B cell (primary cell): Measurements from ENCODE around the gene IL17A. TPM values are rescaled to one million over a fixed set of nuclear protein-coding genes. Genes with fewer than 3 reads are reported as not detected.

Source experiments
- ATAC-seq: fragments of 200-7000 bp; cut with Tn5 transposase; one replicate; pipeline ENCODE4 v1.10.0; 2021; ENCODE audit warnings: low read depth, mild to moderate bottlenecking, moderate number of reproducible peaks, moderate library complexity
- CTCF ChIA-PET: fragments of 350-600 bp; sonication (Branson Sonifier 250); formaldehyde crosslinking; loops from one replicate; lab custom pipeline; 2021; ENCODE audit warnings: antibody characterized with exemption, inconsistent platforms; lab: Charles Lee
- POLR2A ChIA-PET: fragments of 350-600 bp; sonication (Branson Sonifier 250); formaldehyde crosslinking; loops from one replicate; lab custom pipeline; 2021; ENCODE audit warnings: antibody characterized with exemption; lab: Charles Lee
- DNase-seq: peaks from one replicate; pipeline ENCODE4 v3.0.0; 2013
- H2AFZ ChIP-seq: 2 replicates; pipeline ENCODE4 v1.6.1; 2012; ENCODE audit warnings: mild to moderate bottlenecking, low read depth, low read length; ENCODE audit not compliant: insufficient read depth, poor library complexity, severe bottlenecking
- H3K27ac ChIP-seq, 2 donors: 1 replicate in 1 of 2; 2 replicates in 1 of 2; pipeline ENCODE4 v1.5.1; 2012 to 2013; ENCODE audit warnings: low read length in 2 of 2, mild to moderate bottlenecking in 2 of 2, moderate library complexity in 1 of 2
- H3K27me3 ChIP-seq, 4 experiments: fragments of 200-600 bp in 1 of 4; sonication (generic) in 1 of 4; replicated peaks in 1 of 4; 1 replicate in 2 of 4; 2 replicates in 2 of 4; pipeline versions ENCODE4 v1.6.1 to v1.7.0; 2013 to 2016; ENCODE audit warnings: low read length in 3 of 4, mild to moderate bottlenecking in 2 of 4, mixed read lengths in 1 of 4, moderate library complexity in 1 of 4; ENCODE audit not compliant: insufficient read depth in 4 of 4, control insufficient read depth in 3 of 4; ENCODE audit errors: control extremely low read depth in 1 of 4
- H3K36me3 ChIP-seq, 2 experiments: replicated peaks in 1 of 2; 1 replicate in 1 of 2; 2 replicates in 1 of 2; pipeline versions ENCODE4 v1.6.1 to v1.7.1; 2013; ENCODE audit warnings: low read length in 1 of 2; ENCODE audit not compliant: insufficient read depth in 2 of 2, control insufficient read depth in 1 of 2; ENCODE audit errors: control extremely low read depth in 1 of 2, extremely low read depth in 1 of 2
- H3K4me1 ChIP-seq, 2 donors: fragments of 200-600 bp in 1 of 2; sonication (generic) in 1 of 2; 1 replicate in 1 of 2; 2 replicates in 1 of 2; pipeline versions ENCODE4 v1.5.1 to v1.6.1; 2013 to 2017; ENCODE audit warnings: low read length in 2 of 2; ENCODE audit not compliant: control insufficient read depth in 2 of 2, insufficient read depth in 2 of 2
- H3K4me2 ChIP-seq: replicated peaks from 2 replicates; pipeline ENCODE3; 2012; ENCODE audit warnings: mild to moderate bottlenecking, low read depth, low read length; ENCODE audit not compliant: poor library complexity, severe bottlenecking
- H3K4me3 ChIP-seq, 5 experiments: fragments of 200-600 bp in 1 of 5; sonication (generic) in 1 of 5; 1 replicate in 3 of 5; 2 replicates in 2 of 5; pipeline versions ENCODE4 v1.5.1 to v1.7.0; 2011 to 2016; ENCODE audit warnings: low read length in 4 of 5, mild to moderate bottlenecking in 4 of 5, low read depth in 2 of 5, control low read depth in 1 of 5, moderate library complexity in 1 of 5; ENCODE audit not compliant: insufficient read depth in 1 of 5; ENCODE audit errors: control extremely low read depth in 1 of 5, extremely low read depth in 1 of 5
- H3K79me2 ChIP-seq: fragments of 200-600 bp; sonication (generic); one replicate; pipeline ENCODE4 v1.6.0; 2016; ENCODE audit warnings: low read length; ENCODE audit not compliant: control insufficient read depth, insufficient read depth
- H3K9ac ChIP-seq: fragments of 200-600 bp; sonication (generic); 2 replicates; pipeline ENCODE4 v1.6.1; 2017; ENCODE audit warnings: mild to moderate bottlenecking, low read length, moderate library complexity
- H3K9me3 ChIP-seq, 3 donors: one replicate each; pipeline versions ENCODE4 v1.6.1 to v1.7.1; 2013; ENCODE audit warnings: low read length in 2 of 3; ENCODE audit not compliant: control insufficient read depth in 2 of 3, insufficient read depth in 1 of 3; ENCODE audit errors: control extremely low read depth in 1 of 3
- H4K20me1 ChIP-seq: 2 replicates; pipeline ENCODE4 v1.6.0; 2012; ENCODE audit warnings: mild to moderate bottlenecking, low read length; ENCODE audit not compliant: insufficient read depth, control insufficient read depth, poor library complexity, severe bottlenecking
- H3K27ac Mint-ChIP-seq: one replicate; pipeline ENCODE4 v1.8.0; 2021; ENCODE audit warnings: mixed read lengths
- H3K27me3 Mint-ChIP-seq: one replicate; pipeline ENCODE4 v1.8.0; 2021; ENCODE audit warnings: mixed read lengths
- H3K4me1 Mint-ChIP-seq: one replicate; pipeline ENCODE4 v1.8.0; 2021; ENCODE audit warnings: mixed read lengths
- H3K4me3 Mint-ChIP-seq: one replicate; pipeline ENCODE4 v1.8.0; 2021; ENCODE audit warnings: mixed read lengths
- H3K9me3 Mint-ChIP-seq: one replicate; pipeline ENCODE4 v1.8.0; 2022; ENCODE audit warnings: mixed read lengths; ENCODE audit not compliant: insufficient read depth
- EZH2 ChIP-seq: IDR thresholded peaks from 2 replicates; pipeline ENCODE4 v1.6.1; 2012; ENCODE audit warnings: borderline replicate concordance, low read depth, mild to moderate bottlenecking, moderate library complexity, low read length; ENCODE audit not compliant: insufficient read depth, poor library complexity, severe bottlenecking
- WGBS: methylation state at CpG from one replicate; pipeline ENCODE4 v1.1.5; 2013; ENCODE audit warnings: missing lambda C conversion rate; ENCODE audit not compliant: insufficient coverage; 5-methylcytosine and 5-hydroxymethylcytosine counted together
- intact Hi-C: fragments of 100-400 bp; cut with micrococcal nuclease; formaldehyde crosslinking; loops from one replicate; pipeline ENCODE4 v1.10.0; 2022
- polyA plus RNA-seq: library from polyadenylated mRNA; depleted of rRNA; stranded (reverse); fragments of >200 nt; gene quantifications from 2 replicates; pipeline ENCODE4 v1.2.3, GENCODE V29; 2012
- total RNA-seq, 2 donors: library from RNA; stranded (reverse); fragments of 120-200 nt in 1 of 2; gene quantifications; 1 replicate in 1 of 2; 2 replicates in 1 of 2; pipeline versions ENCODE4 v1.2.3 to v1.2.4, GENCODE V29; 2013 to 2022
- TF ChIP-seq, protein P1 (sequence below): fragments of 200-600 bp; IDR thresholded peaks from one replicate; pipeline ENCODE4 v1.8.0; 2022; ENCODE audit warnings: antibody characterized with exemption, mild to moderate bottlenecking

Gene IL17A
- total and polyA plus RNA-seq, 2 donors (not counting 1 experiment from before 2014, with no cell fraction given): not detected

DNA sequence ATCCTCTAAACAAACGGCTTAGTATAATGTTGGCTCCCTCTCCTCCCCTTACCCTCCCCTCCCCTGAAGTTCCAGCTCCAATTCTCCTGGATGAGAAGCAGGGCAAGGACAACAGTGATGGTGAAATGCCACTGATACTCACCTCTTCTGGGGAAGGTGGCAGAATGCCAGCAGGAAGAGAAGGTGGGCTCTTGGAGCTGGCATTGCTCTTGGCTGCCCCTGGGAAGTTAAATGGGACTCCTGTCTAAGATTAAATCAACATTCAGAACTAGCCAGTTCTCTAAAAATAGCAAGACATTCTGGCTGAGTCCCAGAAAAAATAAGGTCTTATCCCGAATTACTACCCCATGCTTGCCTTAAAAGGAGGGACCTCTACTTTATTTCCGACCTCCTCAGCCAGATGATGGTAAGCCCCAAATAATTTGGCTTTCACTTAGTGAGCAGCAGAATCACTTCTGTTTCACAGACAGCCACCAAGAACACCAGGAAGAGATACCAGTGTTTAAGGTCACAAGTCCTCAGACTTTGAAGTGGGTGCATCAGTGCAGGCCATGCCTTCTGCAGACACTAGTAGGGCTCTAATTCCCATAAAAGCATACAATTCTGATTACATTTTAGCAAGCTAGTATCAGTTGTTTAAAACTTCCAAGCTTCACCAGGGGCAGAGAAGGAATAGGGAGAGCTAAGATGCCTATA is 46.0 kb upstream of the IL17A start:
- Mint-ChIP-seq H3K27me3 (peaks cover 13% of the 10 kb centered on the region), H3K4me1 (no peaks in the 10 kb centered on the region), H3K9me3 (no peaks in the 10 kb centered on the region), H3K27ac (no peak overlapping the region), H3K4me3 (no peak overlapping the region)
- H2AFZ ChIP-seq: no peak overlapping the region
- peaks cover 0 to 2% (median 0%) of the 10 kb centered on the region in 4 experiments for H3K27me3 ChIP-seq
- H3K9ac ChIP-seq: no peak overlapping the region
- DNase-seq (no peak), ATAC-seq (no peak)
- 88% methylated on average over 2 of the region's 3 CpGs for WGBS
- ChIA-PET CTCF (no interaction called here), POLR2A (no interaction called here)
- H3K4me3 ChIP-seq: no peak overlapping the region
- no peaks in the 10 kb centered on the region for H3K9me3 ChIP-seq
- no peak overlapping the region for H3K27ac ChIP-seq
- TF ChIP-seq, protein P1, sequence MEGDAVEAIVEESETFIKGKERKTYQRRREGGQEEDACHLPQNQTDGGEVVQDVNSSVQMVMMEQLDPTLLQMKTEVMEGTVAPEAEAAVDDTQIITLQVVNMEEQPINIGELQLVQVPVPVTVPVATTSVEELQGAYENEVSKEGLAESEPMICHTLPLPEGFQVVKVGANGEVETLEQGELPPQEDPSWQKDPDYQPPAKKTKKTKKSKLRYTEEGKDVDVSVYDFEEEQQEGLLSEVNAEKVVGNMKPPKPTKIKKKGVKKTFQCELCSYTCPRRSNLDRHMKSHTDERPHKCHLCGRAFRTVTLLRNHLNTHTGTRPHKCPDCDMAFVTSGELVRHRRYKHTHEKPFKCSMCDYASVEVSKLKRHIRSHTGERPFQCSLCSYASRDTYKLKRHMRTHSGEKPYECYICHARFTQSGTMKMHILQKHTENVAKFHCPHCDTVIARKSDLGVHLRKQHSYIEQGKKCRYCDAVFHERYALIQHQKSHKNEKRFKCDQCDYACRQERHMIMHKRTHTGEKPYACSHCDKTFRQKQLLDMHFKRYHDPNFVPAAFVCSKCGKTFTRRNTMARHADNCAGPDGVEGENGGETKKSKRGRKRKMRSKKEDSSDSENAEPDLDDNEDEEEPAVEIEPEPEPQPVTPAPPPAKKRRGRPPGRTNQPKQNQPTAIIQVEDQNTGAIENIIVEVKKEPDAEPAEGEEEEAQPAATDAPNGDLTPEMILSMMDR: no peak
- no peak for TF ChIP-seq EZH2
- H3K79me2 ChIP-seq: no peaks in the 10 kb centered on the region
- H3K4me2 ChIP-seq: no peak overlapping the region
- intact Hi-C loops: no loop called here
- H3K36me3 ChIP-seq: no peaks in the 10 kb centered on the region
- H4K20me1 ChIP-seq: no peaks in the 10 kb centered on the region
- no peaks in the 10 kb centered on the region for H3K4me1 ChIP-seq

- CTCF ChIA-PET: no interaction called here
- POLR2A ChIA-PET: no interaction called here
These were observed 44.6 kb upstream of the IL17A start for GRCh38 chr6:52141596-52141995.

More at GRCh38 chr6:52141596-52141995, 44.6 kb upstream of the IL17A start:
- Mint-ChIP-seq H3K27me3 (peaks cover 11% of the 10 kb centered on the region), H3K4me1 (no peaks in the 10 kb centered on the region), H3K9me3 (no peaks in the 10 kb centered on the region), H3K4me3 (no peak overlapping the region), H3K27ac (no peak overlapping the region)
- Histone ChIP-seq H3K4me3 (no peak overlapping the region), H3K27ac (no peak overlapping the region), H3K27me3 (peaks cover 0 to 3% (median 0%) of the 10 kb centered on the region in 4 experiments), H3K9me3 (no peaks in the 10 kb centered on the region), H4K20me1 (no peaks in the 10 kb centered on the region), H2AFZ (no peak overlapping the region), H3K4me1 (no peaks in the 10 kb centered on the region), H3K4me2 (no peak overlapping the region), H3K36me3 (no peaks in the 10 kb centered on the region), H3K79me2 (no peaks in the 10 kb centered on the region), H3K9ac (no peak overlapping the region)
- 93% methylated on average over 1 of the region's 1 CpG for WGBS
- no peak for ATAC-seq
- no peak for DNase-seq
- intact Hi-C loops: no loop called here
- no peak for TF ChIP-seq EZH2
- TF ChIP-seq, protein P1: no peak
